Erythroblast (primary cell): ENCODE measurements around the gene TRIM68.

Experiments
- GATA1 ChIP-seq: IDR thresholded peaks from 2 replicates; pipeline ENCODE4 v1.6.1; 2011; ENCODE audit warnings: low read depth, mild to moderate bottlenecking, control low read depth, low read length, moderate library complexity
- POLR2A ChIP-seq: IDR thresholded peaks from 2 replicates; pipeline ENCODE4 v1.6.1; 2011; ENCODE audit warnings: mild to moderate bottlenecking, low read length

DNA sequence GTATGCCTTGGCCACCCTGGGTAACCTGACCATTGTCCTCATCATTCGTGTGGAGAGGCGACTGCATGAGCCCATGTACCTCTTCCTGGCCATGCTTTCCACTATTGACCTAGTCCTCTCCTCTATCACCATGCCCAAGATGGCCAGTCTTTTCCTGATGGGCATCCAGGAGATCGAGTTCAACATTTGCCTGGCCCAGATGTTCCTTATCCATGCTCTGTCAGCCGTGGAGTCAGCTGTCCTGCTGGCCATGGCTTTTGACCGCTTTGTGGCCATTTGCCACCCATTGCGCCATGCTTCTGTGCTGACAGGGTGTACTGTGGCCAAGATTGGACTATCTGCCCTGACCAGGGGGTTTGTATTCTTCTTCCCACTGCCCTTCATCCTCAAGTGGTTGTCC is 31.9 kb upstream of the TRIM68 start:
- TF ChIP-seq POLR2A: no peak
- no peak for TF ChIP-seq GATA1
